Liver (tissue), 9 donors: ENCODE measurements around the gene ZNF536. TPM values are rescaled to one million over a fixed set of nuclear protein-coding genes. Genes with fewer than 3 reads are reported as not detected.

Source experiments
- DNase-seq: peaks from one replicate; pipeline ENCODE4 v3.0.0-alpha.2; 2017; ENCODE audit warnings: low spot score
- H3K27ac ChIP-seq, 2 donors: one replicate each; pipeline ENCODE4 v1.7.0; 2013; ENCODE audit warnings: inconsistent platforms in 2 of 2, low read length in 2 of 2, control low read depth in 1 of 2, low read depth in 1 of 2, mild to moderate bottlenecking in 1 of 2
- H3K27me3 ChIP-seq, 4 donors: one replicate each; pipeline versions ENCODE4 v1.6.1 to v1.7.0; 2013; ENCODE audit warnings: low read length in 3 of 4, inconsistent platforms in 1 of 4, mild to moderate bottlenecking in 1 of 4, moderate library complexity in 1 of 4; ENCODE audit not compliant: control insufficient read depth in 4 of 4, insufficient read depth in 4 of 4
- H3K36me3 ChIP-seq, 4 donors: one replicate each; pipeline versions ENCODE4 v1.6.1 to v1.7.0; 2013; ENCODE audit warnings: low read length in 3 of 4, mild to moderate bottlenecking in 3 of 4, low read depth in 1 of 4, moderate library complexity in 1 of 4; ENCODE audit not compliant: control insufficient read depth in 4 of 4, insufficient read depth in 3 of 4
- H3K4me1 ChIP-seq, 4 donors: one replicate each; pipeline versions ENCODE4 v1.6.1 to v1.7.0; 2013; ENCODE audit warnings: low read length in 3 of 4, mild to moderate bottlenecking in 3 of 4, moderate library complexity in 1 of 4; ENCODE audit not compliant: control insufficient read depth in 4 of 4, insufficient read depth in 4 of 4
- H3K4me3 ChIP-seq, 3 donors: one replicate each; pipeline versions ENCODE4 v1.6.1 to v1.7.0; 2013; ENCODE audit warnings: low read length in 3 of 3, control low read depth in 1 of 3, low read depth in 1 of 3, mild to moderate bottlenecking in 1 of 3
- H3K9ac ChIP-seq, 2 donors: one replicate each; pipeline ENCODE4 v1.7.0; 2013; ENCODE audit warnings: low read length in 2 of 2, mild to moderate bottlenecking in 2 of 2, moderate library complexity in 2 of 2, control low read depth in 1 of 2, low read depth in 1 of 2
- H3K9me3 ChIP-seq, 4 donors: one replicate each; pipeline versions ENCODE4 v1.6.1 to v1.7.0; 2013; ENCODE audit warnings: low read length in 3 of 4; ENCODE audit not compliant: control insufficient read depth in 4 of 4
- EGR1 ChIP-seq, 2 donors: IDR thresholded peaks; 2 replicates each; pipeline ENCODE4 v1.6.1; 2016 to 2018; ENCODE audit warnings: antibody characterized with exemption in 2 of 2, low read depth in 2 of 2
- GABPA ChIP-seq, 2 donors: IDR thresholded peaks in 1 of 2; conservative IDR thresholded peaks in 1 of 2; 2 replicates each; pipeline ENCODE4 v1.6.1; 2016; ENCODE audit warnings: antibody characterized with exemption in 2 of 2, mild to moderate bottlenecking in 1 of 2, moderate library complexity in 1 of 2
- HNF4G ChIP-seq: IDR thresholded peaks from 2 replicates; pipeline ENCODE4 v1.6.1; 2016; ENCODE audit warnings: antibody characterized with exemption
- JUND ChIP-seq, 2 donors: IDR thresholded peaks; 2 replicates each; pipeline ENCODE4 v1.6.1; 2016; ENCODE audit warnings: antibody characterized with exemption in 2 of 2
- NR2F2 ChIP-seq: IDR thresholded peaks from 2 replicates; pipeline ENCODE4 v1.6.1; 2016; ENCODE audit warnings: antibody characterized with exemption
- RAD21 ChIP-seq, 2 donors: IDR thresholded peaks; 2 replicates each; pipeline ENCODE4 v1.6.1; 2016; ENCODE audit warnings: antibody characterized with exemption in 2 of 2, mild to moderate bottlenecking in 2 of 2
- RXRA ChIP-seq, 2 donors: IDR thresholded peaks; 2 replicates each; pipeline ENCODE4 v1.6.1; 2017 to 2018; ENCODE audit warnings: antibody characterized with exemption in 2 of 2, mild to moderate bottlenecking in 1 of 2
- SP1 ChIP-seq: IDR thresholded peaks from 2 replicates; pipeline ENCODE4 v1.6.1; 2018; ENCODE audit warnings: antibody characterized with exemption, mild to moderate bottlenecking
- YY1 ChIP-seq: IDR thresholded peaks from 2 replicates; pipeline ENCODE4 v1.6.1; 2016; ENCODE audit warnings: antibody characterized with exemption, mild to moderate bottlenecking
- WGBS: extraction: QIAGEN DNeasy Blood & Tissue Kit; methylation state at CpG from one replicate; pipeline ENCODE4 v1.1.7; 2013; 5-methylcytosine and 5-hydroxymethylcytosine counted together
- polyA plus RNA-seq, 2 donors: library from polyadenylated mRNA; stranded (reverse) in 1 of 2; unstranded in 1 of 2; fragments of 200-250 nt in 1 of 2; fragments of >200 nt in 1 of 2; fragmentation: Nextera tagmentation in 1 of 2; extraction: Ambion mirVana in 1 of 2; gene quantifications; one replicate each; pipeline versions ENCODE4 v1.2.1 to v1.2.3, GENCODE V29; 2013 to 2015
- total RNA-seq, 2 donors: library from RNA; depleted of rRNA; stranded (reverse); fragments of >200 nt; gene quantifications; one replicate each; pipeline ENCODE4 v1.2.3, GENCODE V29; 2014
- TF ChIP-seq, protein P1 (sequence below): IDR thresholded peaks from 2 replicates; pipeline ENCODE4 v1.6.1; 2016; ENCODE audit warnings: antibody characterized with exemption, mild to moderate bottlenecking
- TF ChIP-seq, protein P2 (sequence below): IDR thresholded peaks from 2 replicates; pipeline ENCODE4 v1.6.1; 2016; ENCODE audit warnings: antibody characterized with exemption
- TF ChIP-seq, protein P3 (sequence below): IDR thresholded peaks from 2 replicates; pipeline ENCODE4 v1.6.1; 2016; ENCODE audit warnings: antibody characterized with exemption
- donor health status: healthy.
- donor health status: healthy.
- donor health status: healthy.
- donor health status: healthy.
- donor health status: healthy.

The ZNF536 gene
- total and polyA plus RNA-seq, 4 donors = 0.02 to 0.17 (median 0.08) TPM

DNA sequence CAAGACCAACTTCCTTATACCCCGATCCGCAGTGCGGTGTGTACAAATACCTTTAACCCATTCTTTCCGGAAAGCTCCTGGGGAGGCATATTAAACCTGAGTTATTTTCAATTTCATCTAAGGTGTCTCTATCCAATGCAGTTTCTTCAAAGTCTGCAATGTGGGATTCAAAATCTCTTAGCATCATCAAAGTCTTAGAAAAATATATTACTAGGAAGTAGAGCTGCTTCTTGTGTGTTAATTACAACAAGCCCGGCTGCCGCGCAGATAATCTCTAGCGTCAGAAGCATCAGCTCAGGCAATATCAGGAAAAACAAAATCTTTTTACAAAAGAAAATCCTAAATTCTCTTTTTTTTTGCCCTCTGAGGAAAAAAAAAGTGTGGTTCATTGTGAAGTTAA, 48.1 kb downstream of the ZNF536 start:
- H3K9ac ChIP-seq = no peak overlapping the region
- H3K27ac ChIP-seq = no peak overlapping the region
- WGBS = 84% methylated on average over 8 of the region's 8 CpGs
- H3K9me3 ChIP-seq = no peaks in the 10 kb centered on the region
- no peaks in the 10 kb centered on the region for H3K36me3 ChIP-seq
- peaks cover 0 to 7% (median 0%) of the 10 kb centered on the region in 4 donors for H3K27me3 ChIP-seq
- DNase-seq = no peak
- no peak overlapping the region for H3K4me3 ChIP-seq
- no peak for TF ChIP-seq RXRA (IDR thresholded peaks at IDR 0.05)
- no peak for TF ChIP-seq SP1
- TF ChIP-seq YY1 = no peak
- TF ChIP-seq, protein P1, sequence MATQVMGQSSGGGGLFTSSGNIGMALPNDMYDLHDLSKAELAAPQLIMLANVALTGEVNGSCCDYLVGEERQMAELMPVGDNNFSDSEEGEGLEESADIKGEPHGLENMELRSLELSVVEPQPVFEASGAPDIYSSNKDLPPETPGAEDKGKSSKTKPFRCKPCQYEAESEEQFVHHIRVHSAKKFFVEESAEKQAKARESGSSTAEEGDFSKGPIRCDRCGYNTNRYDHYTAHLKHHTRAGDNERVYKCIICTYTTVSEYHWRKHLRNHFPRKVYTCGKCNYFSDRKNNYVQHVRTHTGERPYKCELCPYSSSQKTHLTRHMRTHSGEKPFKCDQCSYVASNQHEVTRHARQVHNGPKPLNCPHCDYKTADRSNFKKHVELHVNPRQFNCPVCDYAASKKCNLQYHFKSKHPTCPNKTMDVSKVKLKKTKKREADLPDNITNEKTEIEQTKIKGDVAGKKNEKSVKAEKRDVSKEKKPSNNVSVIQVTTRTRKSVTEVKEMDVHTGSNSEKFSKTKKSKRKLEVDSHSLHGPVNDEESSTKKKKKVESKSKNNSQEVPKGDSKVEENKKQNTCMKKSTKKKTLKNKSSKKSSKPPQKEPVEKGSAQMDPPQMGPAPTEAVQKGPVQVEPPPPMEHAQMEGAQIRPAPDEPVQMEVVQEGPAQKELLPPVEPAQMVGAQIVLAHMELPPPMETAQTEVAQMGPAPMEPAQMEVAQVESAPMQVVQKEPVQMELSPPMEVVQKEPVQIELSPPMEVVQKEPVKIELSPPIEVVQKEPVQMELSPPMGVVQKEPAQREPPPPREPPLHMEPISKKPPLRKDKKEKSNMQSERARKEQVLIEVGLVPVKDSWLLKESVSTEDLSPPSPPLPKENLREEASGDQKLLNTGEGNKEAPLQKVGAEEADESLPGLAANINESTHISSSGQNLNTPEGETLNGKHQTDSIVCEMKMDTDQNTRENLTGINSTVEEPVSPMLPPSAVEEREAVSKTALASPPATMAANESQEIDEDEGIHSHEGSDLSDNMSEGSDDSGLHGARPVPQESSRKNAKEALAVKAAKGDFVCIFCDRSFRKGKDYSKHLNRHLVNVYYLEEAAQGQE = no peak
- H3K4me1 ChIP-seq = no peaks in the 10 kb centered on the region

DNA sequence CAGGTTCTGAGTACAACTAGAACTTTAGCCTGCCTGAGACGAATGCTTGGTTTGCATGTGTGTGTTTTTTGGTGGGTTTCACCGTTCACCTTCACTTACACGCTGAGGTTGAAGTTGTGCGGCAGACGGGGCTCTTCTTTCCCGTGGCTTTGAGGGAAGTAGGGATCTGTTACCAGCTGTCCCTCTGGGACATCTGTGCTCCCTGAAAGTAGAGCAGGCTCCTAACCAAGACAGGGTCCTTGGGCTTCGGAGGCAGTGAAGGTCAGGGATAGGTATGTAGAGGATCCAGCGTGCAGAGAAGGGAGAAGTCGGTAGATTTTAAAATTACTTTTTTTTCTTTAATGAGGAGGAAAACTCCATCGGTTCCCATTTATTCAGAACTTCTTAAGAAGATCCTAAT, 48.7 kb downstream of the ZNF536 start:
- TF ChIP-seq EGR1 (IDR thresholded peaks at IDR 0.05; ENCODE audit: low read depth in 2 of 2) (no peak), RAD21 (IDR thresholded peaks at IDR 0.05) (no peak)
- TF ChIP-seq, protein P2, sequence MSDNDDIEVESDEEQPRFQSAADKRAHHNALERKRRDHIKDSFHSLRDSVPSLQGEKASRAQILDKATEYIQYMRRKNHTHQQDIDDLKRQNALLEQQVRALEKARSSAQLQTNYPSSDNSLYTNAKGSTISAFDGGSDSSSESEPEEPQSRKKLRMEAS = no peak
- TF ChIP-seq, protein P3, sequence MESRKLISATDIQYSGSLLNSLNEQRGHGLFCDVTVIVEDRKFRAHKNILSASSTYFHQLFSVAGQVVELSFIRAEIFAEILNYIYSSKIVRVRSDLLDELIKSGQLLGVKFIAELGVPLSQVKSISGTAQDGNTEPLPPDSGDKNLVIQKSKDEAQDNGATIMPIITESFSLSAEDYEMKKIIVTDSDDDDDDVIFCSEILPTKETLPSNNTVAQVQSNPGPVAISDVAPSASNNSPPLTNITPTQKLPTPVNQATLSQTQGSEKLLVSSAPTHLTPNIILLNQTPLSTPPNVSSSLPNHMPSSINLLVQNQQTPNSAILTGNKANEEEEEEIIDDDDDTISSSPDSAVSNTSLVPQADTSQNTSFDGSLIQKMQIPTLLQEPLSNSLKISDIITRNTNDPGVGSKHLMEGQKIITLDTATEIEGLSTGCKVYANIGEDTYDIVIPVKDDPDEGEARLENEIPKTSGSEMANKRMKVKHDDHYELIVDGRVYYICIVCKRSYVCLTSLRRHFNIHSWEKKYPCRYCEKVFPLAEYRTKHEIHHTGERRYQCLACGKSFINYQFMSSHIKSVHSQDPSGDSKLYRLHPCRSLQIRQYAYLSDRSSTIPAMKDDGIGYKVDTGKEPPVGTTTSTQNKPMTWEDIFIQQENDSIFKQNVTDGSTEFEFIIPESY = no peak
- H3K4me3 ChIP-seq = no peak overlapping the region
- no peak for DNase-seq
- H3K27me3 ChIP-seq = peaks cover 0 to 7% (median 0%) of the 10 kb centered on the region in 4 donors
- H3K4me1 ChIP-seq = no peaks in the 10 kb centered on the region
- no peak overlapping the region for H3K27ac ChIP-seq
- WGBS = 79% methylated on average over 10 of the region's 10 CpGs
- no peak overlapping the region for H3K9ac ChIP-seq
- no peaks in the 10 kb centered on the region for H3K36me3 ChIP-seq
- H3K9me3 ChIP-seq = no peaks in the 10 kb centered on the region

DNA sequence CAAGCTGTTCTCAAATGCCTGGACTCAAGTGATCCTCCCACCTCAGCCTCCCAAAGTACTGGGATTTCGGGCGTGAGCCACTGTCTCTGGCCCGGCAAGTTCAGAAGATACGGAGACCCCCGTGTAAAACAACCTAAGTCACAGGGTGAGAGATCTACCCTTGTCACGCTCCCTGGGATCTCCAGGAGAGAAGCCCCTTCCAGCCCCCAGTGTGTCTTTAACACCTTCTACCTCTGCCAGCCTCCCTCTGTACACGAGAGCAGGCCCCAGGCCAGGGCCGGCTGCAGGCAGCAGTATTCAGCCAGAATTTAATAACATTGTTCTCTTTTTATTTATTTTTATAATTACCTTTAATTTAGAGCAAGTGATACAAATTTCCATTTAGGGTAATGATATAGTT, 49.4 kb downstream of the ZNF536 start:
- Histone ChIP-seq H3K4me1 (no peaks in the 10 kb centered on the region), H3K27me3 (peaks cover 0 to 7% (median 0%) of the 10 kb centered on the region in 4 donors), H3K36me3 (no peaks in the 10 kb centered on the region), H3K9me3 (no peaks in the 10 kb centered on the region), H3K9ac (no peak overlapping the region), H3K27ac (no peak overlapping the region), H3K4me3 (no peak overlapping the region)
- TF ChIP-seq NR2F2 (no peak), HNF4G (no peak), RXRA (IDR thresholded peaks at IDR 0.05) (no peak), SP1 (no peak), GABPA (IDR thresholded peaks at IDR 0.05 in 1 of 2, conservative IDR thresholded peaks at IDR 0.05 in 1 of 2) (no peak), JUND (IDR thresholded peaks at IDR 0.05) (no peak)
- no peak for DNase-seq
- WGBS = 83% methylated on average over 8 of the region's 8 CpGs
